SH-SY5Y (cell line): ENCODE results near the gene TFF2.

ENCODE experiments used
- GATA2 ChIP-seq: IDR thresholded peaks from 2 replicates; pipeline ENCODE4 v1.6.1; 2011; ENCODE audit warnings: mild to moderate bottlenecking, low read depth, low read length
- GATA3 ChIP-seq: IDR thresholded peaks from 2 replicates; pipeline ENCODE4 v1.6.1; 2011; ENCODE audit warnings: low read depth, mild to moderate bottlenecking, low read length, moderate library complexity

GRCh38 chr21:42361286-42361685 lies 10.5 kb upstream of the TFF2 start:
- TF ChIP-seq GATA2 (no peak), GATA3 (no peak)
